Panc1 (cell line): ENCODE data around the gene LMAN1L. TPM values are rescaled to one million over a fixed set of nuclear protein-coding genes. Genes with fewer than 3 reads are reported as not detected.

ENCODE experiments used
- ATAC-seq: fragments of 200-7000 bp; cut with Tn5 transposase; 2 replicates; pipeline ENCODE4 v1.9.1; 2020; ENCODE audit warnings: mild to moderate bottlenecking, moderate library complexity
- BruUV-seq: library from RNA; stranded (reverse); fragments of 400-500 nt; replicated peaks from 2 replicates; lab custom pipeline; 2021; lab: Mats Ljungman, UMichigan
- CTCF ChIA-PET: fragments of 300-600 bp; sonication (Branson Sonifier 250); formaldehyde crosslinking; loops from one replicate; lab custom pipeline; 2022; ENCODE audit warnings: antibody characterized with exemption; lab: Charles Lee
- POLR2A ChIA-PET: fragments of 300-600 bp; sonication (Branson Sonifier 250); formaldehyde crosslinking; loops from one replicate; lab custom pipeline; 2022; ENCODE audit warnings: antibody characterized with exemption; lab: Charles Lee
- DNase-seq: peaks from one replicate; pipeline ENCODE4 v3.0.0-alpha.2; 2010; ENCODE audit warnings: low read depth, low spot score
- H3K27ac ChIP-seq: 2 replicates; pipeline ENCODE4 v1.5.1; 2011; ENCODE audit warnings: mild to moderate bottlenecking, low read length, inconsistent platforms
- H3K27me3 ChIP-seq: fragments of 200-500 bp; sonication (Bioruptor generic); 2 replicates; pipeline ENCODE4 v1.6.0; 2014; ENCODE audit warnings: low read length, inconsistent platforms; ENCODE audit not compliant: control insufficient read depth, insufficient read depth
- H3K36me3 ChIP-seq: fragments of 200-500 bp; sonication (Bioruptor generic); 2 replicates; pipeline ENCODE4 v1.5.1; 2014; ENCODE audit warnings: inconsistent platforms, mild to moderate bottlenecking, low read length, moderate library complexity; ENCODE audit not compliant: control insufficient read depth, insufficient read depth
- H3K4me1 ChIP-seq: 2 replicates; pipeline ENCODE4 v1.5.1; 2011; ENCODE audit warnings: inconsistent platforms, mild to moderate bottlenecking, low read length, moderate library complexity; ENCODE audit not compliant: control insufficient read depth, insufficient read depth
- H3K4me3 ChIP-seq, 2 experiments: 2 replicates each; pipeline ENCODE4 v1.5.1; 2011 to 2012; ENCODE audit warnings: low read depth in 2 of 2, low read length in 2 of 2, mild to moderate bottlenecking in 2 of 2, inconsistent platforms in 1 of 2, moderate library complexity in 1 of 2
- H3K9me3 ChIP-seq: fragments of 200-500 bp; sonication (Bioruptor generic); 2 replicates; pipeline ENCODE4 v1.5.1; 2014; ENCODE audit warnings: low read depth, mild to moderate bottlenecking, inconsistent platforms, low read length, moderate library complexity; ENCODE audit not compliant: control insufficient read depth, insufficient read depth
- POLR2AphosphoS5 ChIP-seq: IDR thresholded peaks from 2 replicates; pipeline ENCODE4 v1.6.1; 2012; ENCODE audit warnings: mild to moderate bottlenecking, low read depth, low read length, moderate library complexity
- REST ChIP-seq, 2 experiments: IDR thresholded peaks; 2 replicates each; pipeline ENCODE4 v1.6.1; 2011 to 2012; ENCODE audit warnings: low read depth in 2 of 2, control low read depth in 1 of 2, low read length in 1 of 2, mild to moderate bottlenecking in 1 of 2, moderate library complexity in 1 of 2; ENCODE audit not compliant: insufficient read depth in 1 of 2
- SIN3A ChIP-seq: IDR thresholded peaks from 2 replicates; pipeline ENCODE4 v1.6.1; 2012; ENCODE audit warnings: low read depth, mild to moderate bottlenecking, low read length, moderate library complexity, borderline replicate concordance; ENCODE audit not compliant: insufficient read depth
- TCF7L2 ChIP-seq: IDR thresholded peaks from 2 replicates; pipeline ENCODE4 v1.6.1; 2011; ENCODE audit warnings: mild to moderate bottlenecking, low read depth, low read length, inconsistent platforms
- in situ Hi-C: cut with HindIII; loops from 2 replicates; pipeline ENCODE4 v1.10.0; 2016; ENCODE audit warnings: low sequenced_read_pairs, low pct_unique_long_range_greater_than_20kb
- intact Hi-C: fragments of 100-400 bp; cut with micrococcal nuclease; formaldehyde crosslinking; loops from one replicate; pipeline ENCODE4 v1.10.0; 2022; ENCODE audit not compliant: unreplicated experiment
- total RNA-seq: library from RNA; stranded (reverse); gene quantifications from one replicate; pipeline ENCODE4 v1.2.1, GENCODE V29; 2021; ENCODE audit not compliant: unreplicated experiment
- TF ChIP-seq, protein P1 (sequence below): fragments of 450-650 bp; IDR thresholded peaks from 2 replicates; pipeline ENCODE4 v1.5.1; 2017; ENCODE audit warnings: mild to moderate bottlenecking

The LMAN1L gene
- total RNA-seq, 1 experiment from 2014 or later, result not detected

DNA sequence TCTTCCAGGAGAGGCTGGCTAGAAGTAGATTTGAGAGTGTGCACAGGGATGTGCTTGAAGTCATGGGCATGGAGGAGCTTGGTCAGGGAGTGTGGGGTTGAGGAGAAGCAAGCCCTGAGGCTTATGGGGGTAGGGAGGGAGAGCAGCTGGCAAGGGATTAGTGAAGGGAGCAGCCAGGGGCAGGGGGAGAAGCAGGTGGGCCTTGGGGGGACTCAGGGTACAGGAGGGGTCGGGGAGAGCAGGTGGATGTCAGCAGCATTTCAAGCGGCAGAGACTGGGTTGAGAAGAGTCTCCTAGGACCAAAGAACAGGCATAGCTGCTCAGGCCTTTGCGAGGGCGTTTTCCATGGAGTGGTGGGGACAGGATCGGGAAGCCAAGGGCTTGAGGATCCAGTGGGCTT, 3.4 kb upstream of the LMAN1L start:
- DNase-seq (no peak), ATAC-seq (no peak)
- no TSS peak for BruUV-seq
- Histone ChIP-seq H3K36me3 (no peaks in the 10 kb centered on the region), H3K27me3 (no peaks in the 10 kb centered on the region), H3K4me3 (no peak overlapping the region), H3K4me1 (no peaks in the 10 kb centered on the region), H3K9me3 (no peaks in the 10 kb centered on the region), H3K27ac (no peak overlapping the region)
- ChIA-PET CTCF (no interaction called here), POLR2A (no interaction called here)
- in situ Hi-C loops, result no loop called here
- intact Hi-C loops, result no loop called here
- no peak for TF ChIP-seq SIN3A
- no peak for TF ChIP-seq REST (IDR thresholded peaks at IDR 0.05; ENCODE audit: insufficient read depth in 1 of 2, low read depth in 2 of 2, low read length in 1 of 2)
- no peak for TF ChIP-seq TCF7L2
- TF ChIP-seq POLR2AphosphoS5, result no peak

GRCh38 chr15:74809956-74810355, 2.7 kb upstream of the LMAN1L start:
- no peak for DNase-seq
- no TSS peak for BruUV-seq
- H3K27me3 ChIP-seq, result no peaks in the 10 kb centered on the region
- H3K4me1 ChIP-seq, result no peaks in the 10 kb centered on the region
- H3K4me3 ChIP-seq, result no peak overlapping the region
- in situ Hi-C loops (no loop called here), intact Hi-C loops (no loop called here)
- H3K9me3 ChIP-seq, result no peaks in the 10 kb centered on the region
- CTCF ChIA-PET, result interaction anchor here (0.6 kb wide), 1 partner anchor 10 kb away, joined by 4 read pairs; no protein-coding TSS in a partner anchor
- POLR2A ChIA-PET, result interaction anchor here (0.6 kb wide), 1 partner anchor 37 kb away, joined by 3 read pairs; no protein-coding TSS in a partner anchor
- ATAC-seq, result no peak
- TF ChIP-seq POLR2AphosphoS5 (no peak), SIN3A (no peak), REST (IDR thresholded peaks at IDR 0.05; ENCODE audit: insufficient read depth in 1 of 2, low read depth in 2 of 2, low read length in 1 of 2) (no peak), TCF7L2 (no peak)
- TF ChIP-seq, protein P1, sequence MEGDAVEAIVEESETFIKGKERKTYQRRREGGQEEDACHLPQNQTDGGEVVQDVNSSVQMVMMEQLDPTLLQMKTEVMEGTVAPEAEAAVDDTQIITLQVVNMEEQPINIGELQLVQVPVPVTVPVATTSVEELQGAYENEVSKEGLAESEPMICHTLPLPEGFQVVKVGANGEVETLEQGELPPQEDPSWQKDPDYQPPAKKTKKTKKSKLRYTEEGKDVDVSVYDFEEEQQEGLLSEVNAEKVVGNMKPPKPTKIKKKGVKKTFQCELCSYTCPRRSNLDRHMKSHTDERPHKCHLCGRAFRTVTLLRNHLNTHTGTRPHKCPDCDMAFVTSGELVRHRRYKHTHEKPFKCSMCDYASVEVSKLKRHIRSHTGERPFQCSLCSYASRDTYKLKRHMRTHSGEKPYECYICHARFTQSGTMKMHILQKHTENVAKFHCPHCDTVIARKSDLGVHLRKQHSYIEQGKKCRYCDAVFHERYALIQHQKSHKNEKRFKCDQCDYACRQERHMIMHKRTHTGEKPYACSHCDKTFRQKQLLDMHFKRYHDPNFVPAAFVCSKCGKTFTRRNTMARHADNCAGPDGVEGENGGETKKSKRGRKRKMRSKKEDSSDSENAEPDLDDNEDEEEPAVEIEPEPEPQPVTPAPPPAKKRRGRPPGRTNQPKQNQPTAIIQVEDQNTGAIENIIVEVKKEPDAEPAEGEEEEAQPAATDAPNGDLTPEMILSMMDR, result no peak
- H3K27ac ChIP-seq, result no peak overlapping the region
- no peaks in the 10 kb centered on the region for H3K36me3 ChIP-seq
